DMS114 treated with DMSO at 0.1 percent for 48 hours (cell line): Measurements from ENCODE around the gene NEO1.

Experiments used
- DNase-seq: peaks from one replicate; lab custom pipeline; 2025; ENCODE audit not compliant: unreplicated experiment; lab: John Stamatoyannopoulos, UW

The NEO1 gene

DNA sequence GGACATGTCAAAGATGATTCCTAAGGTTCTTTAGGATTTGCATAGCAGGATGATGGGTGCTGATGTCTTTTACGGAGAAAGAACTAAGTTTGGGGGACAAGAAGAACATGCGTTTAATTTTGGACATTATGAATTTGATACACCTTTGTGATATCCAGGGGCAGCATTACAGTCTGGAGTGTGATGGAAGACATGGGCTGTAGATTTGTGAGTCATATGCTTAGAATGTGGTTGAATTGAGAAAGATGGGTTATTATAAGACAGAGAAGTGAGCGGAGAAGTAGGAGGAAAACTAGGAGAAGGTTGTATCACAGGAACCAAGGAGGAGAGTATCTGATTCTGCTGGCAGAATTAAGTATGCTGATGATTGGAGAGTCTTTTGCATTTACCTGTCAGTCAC lies 20.6 kb downstream of the NEO1 start:
- no peak for DNase-seq

DNA sequence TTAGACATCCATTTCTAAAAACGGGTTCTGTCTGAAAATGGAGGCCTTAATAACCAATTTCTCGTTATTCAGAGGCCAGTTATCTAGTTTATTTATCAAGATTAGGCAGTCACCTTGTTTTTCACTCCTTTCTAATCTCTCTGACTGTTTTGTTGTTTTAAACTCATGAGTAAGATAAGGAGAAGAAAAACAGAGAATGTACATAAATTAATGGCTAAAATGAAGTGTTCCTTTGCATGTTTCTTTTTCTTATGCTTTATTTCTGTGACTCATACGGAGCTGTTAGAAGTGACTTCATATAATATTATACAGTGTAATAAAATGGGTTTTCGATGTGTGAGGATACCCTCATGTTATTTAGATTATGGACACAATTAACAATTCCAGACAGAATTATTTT lies 22.0 kb downstream of the NEO1 start:
- no peak for DNase-seq

- DNase-seq: no peak
Measured at GRCh38 chr15:73075160-73075859, 23.0 kb downstream of the NEO1 start.

DNA sequence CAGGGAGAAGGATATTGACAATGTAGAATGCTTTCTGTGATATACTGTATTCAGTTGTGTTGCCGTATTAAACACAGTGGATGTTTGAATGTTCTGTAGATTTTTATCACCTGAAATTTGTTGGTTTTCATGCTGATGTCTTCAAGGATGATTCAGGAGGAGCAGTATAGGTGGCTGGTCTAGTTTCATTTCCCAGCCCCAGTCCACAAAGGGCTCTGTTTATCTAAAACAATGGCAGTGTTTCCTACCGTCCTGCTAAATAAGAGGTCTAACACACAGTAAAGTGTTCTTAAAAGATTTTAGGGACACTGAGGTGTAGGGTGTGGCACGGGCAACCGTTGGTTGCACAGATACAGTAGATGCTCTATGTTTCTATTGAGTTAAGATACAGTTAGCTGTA lies 26.0 kb downstream of the NEO1 start:
- DNase-seq: no peak

- DNase-seq: no peak
Measured at GRCh38 chr15:73078722-73079121, 26.5 kb downstream of the NEO1 start.

GRCh38 chr15:73079565-73079964 lies 27.3 kb downstream of the NEO1 start:
- no peak for DNase-seq

DNA sequence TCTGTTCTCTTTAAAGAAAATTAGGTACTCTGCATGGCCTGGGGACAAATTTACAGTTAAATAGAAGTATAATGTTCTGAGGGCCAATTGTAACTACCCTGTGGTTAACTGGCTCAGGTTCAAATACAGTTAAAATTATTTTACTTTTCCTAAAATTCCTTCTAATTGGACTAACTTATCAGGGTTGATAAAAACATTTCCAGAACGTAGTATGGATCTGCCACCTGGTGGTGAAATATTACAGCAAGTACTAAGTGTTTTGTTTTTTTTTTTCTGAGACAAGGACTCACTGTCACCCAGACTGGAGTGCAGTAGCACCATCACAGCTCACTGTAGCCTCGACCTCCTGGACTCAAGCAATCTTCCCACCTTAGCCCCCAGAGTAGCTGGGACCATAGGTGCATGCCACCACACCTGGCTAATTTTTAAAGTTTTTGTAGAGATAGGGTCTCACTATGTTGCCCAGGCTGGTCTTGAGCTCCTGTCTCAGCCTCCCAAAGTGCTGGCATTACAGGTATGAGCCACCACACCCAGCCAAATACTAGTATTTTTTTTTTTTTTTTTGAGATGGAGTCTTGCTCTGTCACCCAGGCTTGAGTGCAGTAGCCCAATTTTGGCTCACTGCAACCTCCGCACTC lies 29.2 kb downstream of the NEO1 start:
- peak; percentile 77 for DNase-seq

- DNase-seq: no peak
Measured at GRCh38 chr15:73082812-73083211, 30.5 kb downstream of the NEO1 start.

DNA sequence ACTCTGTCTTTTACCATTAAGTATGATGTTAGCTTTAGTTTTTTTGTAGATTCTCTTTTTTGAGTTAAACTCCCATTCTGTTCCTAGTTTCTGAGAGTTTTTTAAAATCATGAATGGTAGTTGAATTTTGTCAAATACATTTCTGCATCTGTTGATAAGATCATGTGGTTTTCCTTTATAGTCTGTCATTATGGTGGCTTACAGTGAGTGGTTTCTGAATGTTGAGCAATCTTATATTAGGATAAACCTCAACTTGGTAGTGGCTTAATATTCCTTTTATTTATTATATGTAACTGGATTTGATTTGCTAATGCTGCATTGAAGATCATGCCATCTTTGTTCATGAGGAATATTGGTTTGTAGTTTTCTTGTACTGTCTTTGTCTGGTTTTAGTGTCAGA lies 34.8 kb downstream of the NEO1 start:
- no peak for DNase-seq

- DNase-seq: no peak
Measured at GRCh38 chr15:73105064-73105463, 52.8 kb downstream of the NEO1 start.

- DNase-seq: no peak
Measured at GRCh38 chr15:73108676-73109075, 56.4 kb downstream of the NEO1 start.

DNA sequence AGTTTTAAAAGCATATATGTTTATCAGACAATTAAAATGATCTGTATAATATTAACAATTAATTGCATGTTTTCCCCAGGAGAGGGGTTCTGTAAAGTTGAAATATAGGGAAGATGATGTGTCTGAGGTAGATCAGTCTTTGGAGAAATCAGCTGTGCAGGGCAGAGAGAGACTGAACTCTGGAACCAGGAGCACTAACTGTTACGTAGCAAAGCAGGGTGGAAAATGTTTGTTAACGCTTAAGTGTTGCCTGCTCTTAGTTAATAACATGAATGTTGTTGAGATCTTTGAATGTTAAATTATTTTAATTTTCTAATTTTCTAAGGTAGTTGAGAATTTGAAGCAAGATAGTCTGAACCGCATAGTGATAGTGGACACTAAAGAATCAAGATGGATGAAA lies 57.5 kb downstream of the NEO1 start:
- DNase-seq: no peak

DNA sequence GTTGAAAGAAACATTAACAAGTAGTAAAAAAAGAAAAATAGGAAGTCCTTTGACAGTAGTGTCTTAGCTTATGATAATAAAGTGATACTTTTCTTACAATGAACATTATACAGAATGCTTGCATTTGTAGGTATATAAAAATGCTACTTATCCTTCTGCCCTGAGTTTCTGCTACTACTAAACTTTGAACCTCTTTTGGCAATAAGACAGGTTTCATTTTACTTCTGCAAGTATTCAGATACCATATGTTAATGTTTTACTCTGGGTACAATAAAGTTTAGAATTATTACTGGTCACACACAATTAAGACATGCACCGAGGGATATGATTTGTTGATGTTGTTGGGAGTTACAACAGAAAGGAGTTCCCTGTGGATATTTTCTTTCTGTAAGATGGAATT lies 57.9 kb downstream of the NEO1 start:
- DNase-seq: no peak

DNA sequence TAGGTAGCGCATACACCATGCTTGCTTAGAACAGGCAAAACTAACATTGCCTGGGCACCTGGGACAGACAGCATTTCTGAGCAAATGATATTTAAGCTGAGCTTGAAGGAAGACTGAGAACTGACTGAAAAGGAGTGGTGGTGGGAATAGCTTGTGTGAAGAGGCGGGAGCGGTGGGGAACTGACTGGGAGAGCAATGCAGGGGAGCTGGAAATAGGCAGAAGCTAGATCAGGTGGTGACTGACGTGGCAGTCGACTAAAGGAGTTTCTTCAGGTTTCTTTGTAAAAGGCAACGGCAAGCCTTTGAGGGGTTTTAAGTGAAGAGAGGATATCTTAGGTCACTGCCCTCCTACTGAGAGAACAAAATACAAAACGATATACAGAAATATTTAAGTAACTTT lies 61.8 kb downstream of the NEO1 start:
- DNase-seq: no peak

DNA sequence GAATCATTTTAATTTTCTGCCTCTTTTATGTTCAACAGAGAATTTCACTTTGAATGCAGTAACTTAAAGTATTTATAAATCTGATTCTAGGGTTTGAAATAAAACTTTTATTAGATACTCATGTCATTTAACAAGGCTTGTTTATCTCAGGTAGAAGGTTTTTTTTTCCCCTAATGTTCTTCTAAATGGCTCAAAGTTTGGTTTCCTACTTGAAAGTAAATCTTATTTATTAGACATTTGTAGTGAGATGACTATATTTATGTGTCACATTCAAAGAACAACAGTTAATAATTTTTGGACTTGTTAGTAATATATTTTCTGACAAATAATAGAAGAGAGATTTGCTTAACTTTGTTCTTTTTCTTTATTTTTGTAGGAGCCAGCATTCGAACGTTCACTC lies 63.9 kb downstream of the NEO1 start:
- no peak for DNase-seq

DNA sequence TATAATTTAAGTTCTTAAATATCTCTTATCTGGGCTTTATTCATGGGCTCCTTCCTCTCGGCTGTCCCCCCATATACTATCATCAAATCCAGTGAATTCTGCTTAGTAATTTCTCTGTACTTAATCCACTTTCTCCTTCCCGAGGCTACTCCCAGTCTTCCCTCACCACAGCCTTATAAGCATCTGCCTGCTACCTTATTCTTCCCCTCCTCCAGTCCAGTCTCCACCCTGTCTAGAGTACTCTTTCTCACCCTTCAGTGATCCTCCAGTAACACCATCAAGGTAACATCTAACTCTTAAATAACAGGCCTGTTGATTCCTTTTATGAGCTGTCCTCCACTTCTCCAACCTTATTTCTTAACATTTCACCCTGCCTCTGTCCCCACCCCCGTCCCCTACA lies 65.8 kb downstream of the NEO1 start:
- no peak for DNase-seq

- no peak for DNase-seq
Measured at GRCh38 chr15:73119478-73119877, 67.2 kb downstream of the NEO1 start.

DNA sequence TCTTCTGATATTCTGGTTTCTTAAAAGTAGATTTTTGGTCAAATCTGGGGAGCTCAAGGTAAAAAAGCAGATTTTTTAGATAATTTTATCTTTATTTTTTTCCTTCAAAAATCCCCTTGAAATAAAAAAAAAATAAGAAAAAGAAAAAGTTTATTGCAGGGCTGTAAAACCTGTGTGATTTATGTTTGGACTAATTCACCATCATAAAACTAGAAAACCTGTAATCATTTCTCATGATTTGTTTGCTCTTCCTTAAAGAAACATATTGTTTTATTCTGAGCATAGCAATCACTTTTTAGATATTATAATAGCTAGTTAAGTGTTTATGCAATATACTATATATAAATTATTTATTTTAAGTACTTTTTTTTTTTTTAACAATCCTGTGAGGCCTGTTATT lies 68.0 kb downstream of the NEO1 start:
- DNase-seq: no peak

DNA sequence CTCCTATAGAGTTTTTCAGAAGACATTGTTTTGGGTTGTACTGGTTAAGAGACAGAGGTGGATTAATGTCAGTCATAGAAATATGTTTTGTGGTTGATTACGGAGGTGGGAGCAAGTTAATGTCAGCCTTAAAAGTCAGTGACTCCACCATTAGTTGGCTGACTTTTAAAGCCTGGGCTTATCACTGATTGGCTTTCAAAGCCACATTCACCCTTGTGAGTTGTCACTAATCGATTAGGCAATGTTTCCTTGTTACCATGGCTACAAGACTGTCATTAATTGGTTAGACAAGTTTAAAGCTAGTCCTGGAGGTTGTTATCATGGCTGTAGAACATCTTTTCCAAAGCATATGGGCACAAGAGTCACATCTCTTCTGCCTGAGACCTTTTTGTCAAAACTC lies 73.0 kb downstream of the NEO1 start:
- no peak for DNase-seq

GRCh38 chr15:73127302-73127936 lies 75.2 kb downstream of the NEO1 start:
- no peak for DNase-seq

DNA sequence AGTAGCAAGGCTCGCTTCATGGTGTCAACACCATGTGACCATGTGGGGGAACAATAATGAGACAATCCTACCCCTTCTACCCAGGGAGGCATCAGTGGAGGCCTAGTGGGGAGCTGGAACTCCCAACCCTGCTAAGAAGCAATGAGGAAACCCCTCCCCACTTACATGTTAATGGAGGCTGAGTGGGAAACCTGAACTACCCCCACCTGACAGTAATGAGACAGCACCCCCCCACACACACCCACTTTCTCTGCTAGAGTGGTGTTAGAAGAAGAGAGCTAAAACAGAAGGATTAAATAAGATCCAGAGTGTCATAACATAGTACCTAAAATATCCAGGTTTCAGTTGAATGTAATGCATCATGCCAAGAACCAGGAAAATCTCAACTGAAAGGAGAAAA lies 78.6 kb downstream of the NEO1 start:
- no peak for DNase-seq

DNA sequence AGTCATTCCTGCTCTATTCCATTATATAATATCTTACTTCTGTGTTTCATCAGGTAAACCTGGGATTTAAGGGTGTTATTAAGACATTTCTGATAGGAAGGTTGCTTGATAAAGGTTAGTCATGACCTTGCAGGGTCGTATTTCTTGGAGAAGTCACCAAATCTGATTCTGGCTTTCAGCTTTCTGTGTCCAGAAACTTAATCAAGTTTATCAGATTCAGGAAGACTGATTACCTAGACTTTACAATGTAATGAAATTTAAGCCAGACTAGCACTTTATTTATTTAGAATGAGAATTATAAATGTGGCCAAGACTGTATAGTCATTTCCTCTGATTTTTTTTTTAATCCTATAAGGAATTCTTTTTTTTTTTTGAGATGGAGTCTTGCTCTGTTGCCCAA lies 81.9 kb downstream of the NEO1 start:
- DNase-seq: no peak
